ENCODE results near the gene PCDHGB4.
"Not testable (repeated sequence)": the region's sequence is repeated elsewhere in the genome, so short reads cannot be mapped to it uniquely, and the experiment has no call there.

The PCDHGB4 gene

GRCh38 chr5:141388661-141389060 is 1.2 kb downstream of the PCDHGB4 start:
- H3K27ac ChIP-seq: no peak overlapping the region
- no peak for TF ChIP-seq ZFX (IDR thresholded peaks at IDR 0.05; ENCODE audit: borderline replicate concordance)
- TF ChIP-seq CTCF (IDR thresholded peaks at IDR 0.05): no peak

- H3K27ac ChIP-seq: no peak overlapping the region
- TF ChIP-seq ZFX (IDR thresholded peaks at IDR 0.05; ENCODE audit: borderline replicate concordance) (no peak), CTCF (IDR thresholded peaks at IDR 0.05) (no peak)
Measured at GRCh38 chr5:141389153-141390042, 1.9 kb downstream of the PCDHGB4 start.

GRCh38 chr5:141392429-141393198 is 5.1 kb downstream of the PCDHGB4 start, which contains the start of gene PCDHGA8:
PCDHGA8 (plus strand) TSS chr5:141392633; CDS start chr5:141392814, 181 bp downstream.
- TF ChIP-seq CTCF (IDR thresholded peaks at IDR 0.05) (peak; percentile 32), ZFX (IDR thresholded peaks at IDR 0.05; ENCODE audit: borderline replicate concordance) (no peak)

GRCh38 chr5:141393267-141393666 is 5.8 kb downstream of the PCDHGB4 start:
- H3K27ac ChIP-seq: no peak overlapping the region
- TF ChIP-seq ZFX (IDR thresholded peaks at IDR 0.05; ENCODE audit: borderline replicate concordance) (no peak), CTCF (IDR thresholded peaks at IDR 0.05) (no peak)

More at GRCh38 chr5:141392429-141393198, 5.1 kb downstream of the PCDHGB4 start, which contains the start of gene PCDHGA8:
- H3K27ac ChIP-seq: no peak within 1 kb of the TSS

GRCh38 chr5:141394401-141395187 is 7.1 kb downstream of the PCDHGB4 start:
- not testable (repeated sequence) for H3K27ac ChIP-seq

- H3K27ac ChIP-seq: not testable (repeated sequence)
Measured at GRCh38 chr5:141397756-141398551, 10.5 kb downstream of the PCDHGB4 start, which contains the start of gene PCDHGB5. PCDHGB5 (plus strand) TSS chr5:141397947; CDS start chr5:141398128, 181 bp downstream.

DNA sequence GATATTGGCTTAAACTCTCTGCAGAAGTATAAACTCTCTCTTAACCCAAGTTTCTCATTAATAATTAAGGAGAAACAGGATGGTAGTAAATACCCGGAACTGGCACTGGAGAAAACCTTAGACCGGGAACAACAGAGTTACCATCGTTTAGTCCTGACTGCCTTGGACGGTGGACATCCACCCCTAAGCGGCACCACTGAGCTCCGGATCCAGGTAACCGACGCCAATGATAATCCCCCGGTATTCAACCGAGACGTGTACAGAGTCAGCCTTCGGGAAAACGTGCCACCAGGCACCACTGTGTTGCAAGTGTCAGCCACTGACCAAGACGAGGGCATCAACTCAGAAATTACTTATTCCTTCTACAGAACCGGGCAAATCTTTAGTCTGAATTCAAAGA is 11.1 kb downstream of the PCDHGB4 start:
- no peak for TF ChIP-seq CTCF (IDR thresholded peaks at IDR 0.05)
- no peak overlapping the region for H3K27ac ChIP-seq
